Measurements from ENCODE around the gene IVD. TPM values are rescaled to one million over a fixed set of nuclear protein-coding genes. Genes with fewer than 3 reads are reported as not detected.

The IVD gene
- total and polyA plus RNA-seq, 2 of the 8 experiments (the other 6 are each of a cell fraction or from before 2014, with no cell fraction given): 55.2 to 78.8 TPM

DNA sequence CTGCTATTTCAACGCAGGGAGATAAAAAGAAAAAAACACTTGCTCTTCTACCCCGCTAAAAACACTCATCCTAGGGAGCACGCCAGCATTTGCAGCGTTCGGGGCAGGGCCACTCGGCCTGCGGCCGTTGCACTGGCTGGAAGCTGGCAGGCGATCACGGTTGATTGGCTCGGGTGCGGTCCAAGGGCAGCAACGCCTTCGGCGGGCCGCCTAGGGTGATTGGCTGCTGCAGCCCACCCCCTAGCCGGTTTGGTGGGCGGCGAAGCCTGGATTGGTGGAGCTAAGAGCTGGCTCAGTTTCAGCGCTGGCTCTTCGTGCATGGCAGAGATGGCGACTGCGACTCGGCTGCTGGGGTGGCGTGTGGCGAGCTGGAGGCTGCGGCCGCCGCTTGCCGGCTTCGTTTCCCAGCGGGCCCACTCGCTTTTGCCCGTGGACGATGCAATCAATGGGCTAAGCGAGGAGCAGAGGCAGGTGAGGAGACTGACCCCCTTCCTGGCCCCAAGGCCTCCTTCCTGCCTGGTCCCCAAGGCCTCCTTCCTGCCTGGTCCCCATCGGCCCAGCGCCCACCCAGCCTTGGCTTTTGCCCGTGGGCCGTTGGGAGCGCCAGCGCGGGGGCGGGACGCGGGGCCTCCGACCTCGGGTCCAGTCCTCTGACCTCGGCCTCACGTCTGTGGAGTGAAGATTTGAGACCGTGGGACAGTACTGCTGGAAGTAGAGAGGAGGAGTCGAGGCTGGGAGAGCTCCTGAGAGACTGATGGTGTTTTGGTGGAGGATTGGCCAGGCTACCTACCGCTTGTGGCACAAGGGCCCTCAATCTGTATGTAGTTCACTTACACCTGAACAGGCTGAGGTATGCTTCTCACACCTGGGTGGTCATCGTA lies at the start of gene IVD (continued):
- TF ChIP-seq EGR1 (IDR thresholded peaks at IDR 0.05; ENCODE audit: borderline replicate concordance, low read depth, low read length) (peak; percentile 19; the same call in 1 of the 2 replicates), RNF2 (IDR thresholded peaks at IDR 0.05; ENCODE audit: borderline replicate concordance, low read depth, low read length, missing control alignments, poor library complexity, severe bottlenecking) (no peak), CTBP2 (IDR thresholded peaks at IDR 0.05; ENCODE audit: borderline replicate concordance, insufficient read depth, insufficient read length, low read length) (no peak), RXRA (IDR thresholded peaks at IDR 0.05; ENCODE audit: insufficient read depth, low read depth, low read length) (no peak), ATF2 (IDR thresholded peaks at IDR 0.05; ENCODE audit: low read length) (no peak), GABPA (IDR thresholded peaks at IDR 0.05; ENCODE audit: borderline replicate concordance, insufficient read depth, low read length) (no peak), NANOG (IDR thresholded peaks at IDR 0.05; ENCODE audit: insufficient read depth, low read depth, low read length, poor library complexity, severe bottlenecking) (no peak), EZH2 (IDR thresholded peaks at IDR 0.05; ENCODE audit: low read depth, low read length, severe bottlenecking) (no peak), JUND (IDR thresholded peaks at IDR 0.05; ENCODE audit: low read length) (no peak), TAF1 (IDR thresholded peaks at IDR 0.05; ENCODE audit: low read depth, low read length) (peak; percentile 85), KDM5A (IDR thresholded peaks at IDR 0.05; ENCODE audit: low read length) (peak; percentile 42), TBP (IDR thresholded peaks at IDR 0.05; ENCODE audit: low read depth, low read length) (peak; percentile 87), JUN (IDR thresholded peaks at IDR 0.05; ENCODE audit: low read depth, low read length) (no peak), RFX5 (IDR thresholded peaks at IDR 0.05; ENCODE audit: borderline replicate concordance, low read depth, low read length) (no peak), GTF2F1 (IDR thresholded peaks at IDR 0.05; ENCODE audit: borderline replicate concordance, low read depth, low read length) (no peak), CREB1 (IDR thresholded peaks at IDR 0.05) (no peak), YY1 (IDR thresholded peaks at IDR 0.05; ENCODE audit: low read depth, low read length) (peak; percentile 75), RBBP5 (IDR thresholded peaks at IDR 0.05; ENCODE audit: borderline replicate concordance, low read depth, low read length) (0 out of 2 replicates have a peak, but pooled peaks have one; percentile 46), TCF12 (IDR thresholded peaks at IDR 0.05; ENCODE audit: low read depth, low read length) (no peak)
- TF ChIP-seq, protein P1, sequence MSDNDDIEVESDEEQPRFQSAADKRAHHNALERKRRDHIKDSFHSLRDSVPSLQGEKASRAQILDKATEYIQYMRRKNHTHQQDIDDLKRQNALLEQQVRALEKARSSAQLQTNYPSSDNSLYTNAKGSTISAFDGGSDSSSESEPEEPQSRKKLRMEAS (IDR thresholded peaks at IDR 0.05): peak; percentile 40; the same call in 1 of the 2 replicates
